Caco-2 (cell line): ENCODE data around the gene MTPN. TPM values are rescaled to one million over a fixed set of nuclear protein-coding genes. Genes with fewer than 3 reads are reported as not detected.

Source experiments
- BruUV-seq: library from RNA; stranded (reverse); fragments of 400-500 nt; replicated peaks from 2 replicates; lab custom pipeline; 2021; lab: Mats Ljungman, UMichigan
- CTCF ChIA-PET: fragments of 300-600 bp; sonication (Branson Sonifier 250); formaldehyde crosslinking; loops from one replicate; lab custom pipeline; 2022; ENCODE audit warnings: antibody characterized with exemption; lab: Charles Lee
- POLR2A ChIA-PET: fragments of 300-600 bp; sonication (Branson Sonifier 250); formaldehyde crosslinking; loops from one replicate; lab custom pipeline; 2022; ENCODE audit warnings: antibody characterized with exemption; lab: Charles Lee
- DNase-seq, 2 experiments: peaks; one replicate each; pipeline versions ENCODE4 v3.0.0 to v3.0.0-alpha.2; 2020 to 2022
- H3K27me3 ChIP-seq: replicated peaks from 2 replicates; pipeline ENCODE4 v1.6.0; 2011; ENCODE audit warnings: low read length; ENCODE audit not compliant: control insufficient read depth, insufficient read depth
- H3K36me3 ChIP-seq: 2 replicates; pipeline ENCODE4 v1.5.1; 2011; ENCODE audit warnings: low read length; ENCODE audit not compliant: control insufficient read depth, insufficient read depth
- H3K4me1 ChIP-seq: fragments of 250-450 bp; sonication (Bioruptor Pico); 2 replicates; pipeline ENCODE4 v1.5.1; 2020; ENCODE audit warnings: mild to moderate bottlenecking
- H3K4me3 ChIP-seq: 2 replicates; pipeline ENCODE4 v1.5.1; 2011; ENCODE audit warnings: low read depth, mild to moderate bottlenecking, control low read depth, low read length
- H3K9me3 ChIP-seq: fragments of 250-450 bp; sonication (Bioruptor Pico); 2 replicates; pipeline ENCODE4 v1.5.1; 2020; ENCODE audit warnings: mild to moderate bottlenecking, moderate library complexity
- H3K27ac Mint-ChIP-seq: one replicate; pipeline ENCODE4 v1.8.0; 2022; ENCODE audit warnings: mixed read lengths; ENCODE audit not compliant: unreplicated experiment
- H3K27me3 Mint-ChIP-seq: one replicate; pipeline ENCODE4 v1.8.0; 2022; ENCODE audit warnings: mixed read lengths; ENCODE audit not compliant: insufficient read depth, unreplicated experiment
- H3K36me3 Mint-ChIP-seq: one replicate; pipeline ENCODE4 v1.8.0; 2022; ENCODE audit warnings: mild to moderate bottlenecking, mixed read lengths; ENCODE audit not compliant: insufficient read depth, unreplicated experiment
- H3K4me1 Mint-ChIP-seq: one replicate; pipeline ENCODE4 v1.8.0; 2022; ENCODE audit warnings: low read depth, mixed read lengths; ENCODE audit not compliant: unreplicated experiment
- H3K4me3 Mint-ChIP-seq: one replicate; pipeline ENCODE4 v1.8.0; 2022; ENCODE audit warnings: mild to moderate bottlenecking, moderate library complexity, mixed read lengths; ENCODE audit not compliant: unreplicated experiment
- H3K9me3 Mint-ChIP-seq: one replicate; pipeline ENCODE4 v1.8.0; 2022; ENCODE audit warnings: mixed read lengths; ENCODE audit not compliant: unreplicated experiment
- intact Hi-C: fragments of 100-400 bp; cut with micrococcal nuclease; formaldehyde crosslinking; loops from one replicate; pipeline ENCODE4 v1.10.0; 2022; ENCODE audit not compliant: unreplicated experiment
- total RNA-seq: library from RNA; stranded (reverse); gene quantifications from 2 replicates; pipeline ENCODE4 v1.2.3, GENCODE V29; 2022
- TF ChIP-seq, protein P1 (sequence below), 2 experiments: fragments of 200-600 bp in 1 of 2; IDR thresholded peaks; 1 replicate in 1 of 2; 2 replicates in 1 of 2; pipeline versions ENCODE4 v1.5.1 to v1.8.0; 2011 to 2022; ENCODE audit warnings: antibody characterized with exemption in 1 of 2, control low read depth in 1 of 2, inconsistent platforms in 1 of 2, low read depth in 1 of 2, low read length in 1 of 2, mild to moderate bottlenecking in 1 of 2, moderate library complexity in 1 of 2; ENCODE audit not compliant: insufficient read depth in 1 of 2, severe bottlenecking in 1 of 2, unreplicated experiment in 1 of 2

The MTPN gene
- total RNA-seq, 1 experiment from 2014 or later, result 138 TPM

DNA sequence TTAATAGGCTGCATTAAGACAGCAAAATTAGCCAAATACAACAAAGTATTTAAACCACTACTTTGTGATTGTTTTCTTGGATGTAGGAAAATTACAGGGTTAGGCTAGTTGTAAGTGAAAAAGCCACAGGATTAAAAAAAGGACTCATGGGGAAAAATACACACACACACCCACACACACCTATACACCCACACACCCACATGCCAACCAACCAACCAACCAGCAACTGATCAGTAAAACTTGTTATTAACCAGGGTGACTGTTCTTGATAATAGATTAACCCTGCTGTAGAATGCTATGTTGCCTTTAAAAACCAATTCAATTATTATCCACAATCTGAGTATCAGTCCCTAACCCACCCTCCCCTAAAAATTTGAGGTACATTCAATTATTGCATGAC lies 49.0 kb downstream of the MTPN start:
- no peak overlapping the region for H3K4me3 Mint-ChIP-seq
- peaks cover 40% of the 10 kb centered on the region for H3K36me3 Mint-ChIP-seq
- H3K27ac Mint-ChIP-seq, result peak overlapping the region; percentile 53
- ChIA-PET CTCF (no interaction called here), POLR2A (no interaction called here)
- no peaks in the 10 kb centered on the region for H3K27me3 Mint-ChIP-seq
- no peaks in the 10 kb centered on the region for H3K9me3 Mint-ChIP-seq
- H3K9me3 ChIP-seq, result no peaks in the 10 kb centered on the region
- H3K4me1 ChIP-seq, result peaks cover 43% of the 10 kb centered on the region
- intact Hi-C loops, result loop anchor here (2.0 kb wide), 2 partner anchors 23 to 73 kb away; no protein-coding TSS in a partner anchor
- no peaks in the 10 kb centered on the region for H3K27me3 ChIP-seq
- H3K36me3 ChIP-seq, result peaks cover 1% of the 10 kb centered on the region; the same call in 1 of the 2 replicates
- BruUV-seq, result no TSS peak
- no peak overlapping the region for H3K4me3 ChIP-seq
- TF ChIP-seq, protein P1, sequence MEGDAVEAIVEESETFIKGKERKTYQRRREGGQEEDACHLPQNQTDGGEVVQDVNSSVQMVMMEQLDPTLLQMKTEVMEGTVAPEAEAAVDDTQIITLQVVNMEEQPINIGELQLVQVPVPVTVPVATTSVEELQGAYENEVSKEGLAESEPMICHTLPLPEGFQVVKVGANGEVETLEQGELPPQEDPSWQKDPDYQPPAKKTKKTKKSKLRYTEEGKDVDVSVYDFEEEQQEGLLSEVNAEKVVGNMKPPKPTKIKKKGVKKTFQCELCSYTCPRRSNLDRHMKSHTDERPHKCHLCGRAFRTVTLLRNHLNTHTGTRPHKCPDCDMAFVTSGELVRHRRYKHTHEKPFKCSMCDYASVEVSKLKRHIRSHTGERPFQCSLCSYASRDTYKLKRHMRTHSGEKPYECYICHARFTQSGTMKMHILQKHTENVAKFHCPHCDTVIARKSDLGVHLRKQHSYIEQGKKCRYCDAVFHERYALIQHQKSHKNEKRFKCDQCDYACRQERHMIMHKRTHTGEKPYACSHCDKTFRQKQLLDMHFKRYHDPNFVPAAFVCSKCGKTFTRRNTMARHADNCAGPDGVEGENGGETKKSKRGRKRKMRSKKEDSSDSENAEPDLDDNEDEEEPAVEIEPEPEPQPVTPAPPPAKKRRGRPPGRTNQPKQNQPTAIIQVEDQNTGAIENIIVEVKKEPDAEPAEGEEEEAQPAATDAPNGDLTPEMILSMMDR (IDR thresholded peaks at IDR 0.05; ENCODE audit: insufficient read depth in 1 of 2, low read depth in 1 of 2, low read length in 1 of 2, severe bottlenecking in 1 of 2, unreplicated experiment in 1 of 2), result no peak
- peaks cover 30% of the 10 kb centered on the region for H3K4me1 Mint-ChIP-seq
- DNase-seq, result no peak

- DNase-seq, result no peak
- CTCF ChIA-PET, result no interaction called here
- intact Hi-C loops, result no loop called here
- POLR2A ChIA-PET, result interaction anchor here (0.6 kb wide), 1 partner anchor 263 kb away, joined by 6 read pairs; the partner anchor contains the start of gene STMP1
- H3K9me3 Mint-ChIP-seq, result no peaks in the 10 kb centered on the region
- no peaks in the 10 kb centered on the region for H3K27me3 ChIP-seq
- no peak overlapping the region for H3K4me3 ChIP-seq
- no TSS peak for BruUV-seq
- H3K36me3 Mint-ChIP-seq, result peaks cover 43% of the 10 kb centered on the region
- H3K27me3 Mint-ChIP-seq, result no peaks in the 10 kb centered on the region
- H3K27ac Mint-ChIP-seq, result no peak overlapping the region
- peaks cover 27% of the 10 kb centered on the region for H3K4me1 ChIP-seq
- TF ChIP-seq, protein P1 (IDR thresholded peaks at IDR 0.05; ENCODE audit: insufficient read depth in 1 of 2, low read depth in 1 of 2, low read length in 1 of 2, severe bottlenecking in 1 of 2, unreplicated experiment in 1 of 2), result no peak
- peaks cover 17% of the 10 kb centered on the region for H3K4me1 Mint-ChIP-seq
- no peaks in the 10 kb centered on the region; the same call in 1 of the 2 replicates for H3K9me3 ChIP-seq
- H3K4me3 Mint-ChIP-seq, result no peak overlapping the region
- H3K36me3 ChIP-seq, result peaks cover 1% of the 10 kb centered on the region; the same call in 1 of the 2 replicates
Measured at GRCh38 chr7:135925210-135925609, 51.9 kb downstream of the MTPN start.

DNA sequence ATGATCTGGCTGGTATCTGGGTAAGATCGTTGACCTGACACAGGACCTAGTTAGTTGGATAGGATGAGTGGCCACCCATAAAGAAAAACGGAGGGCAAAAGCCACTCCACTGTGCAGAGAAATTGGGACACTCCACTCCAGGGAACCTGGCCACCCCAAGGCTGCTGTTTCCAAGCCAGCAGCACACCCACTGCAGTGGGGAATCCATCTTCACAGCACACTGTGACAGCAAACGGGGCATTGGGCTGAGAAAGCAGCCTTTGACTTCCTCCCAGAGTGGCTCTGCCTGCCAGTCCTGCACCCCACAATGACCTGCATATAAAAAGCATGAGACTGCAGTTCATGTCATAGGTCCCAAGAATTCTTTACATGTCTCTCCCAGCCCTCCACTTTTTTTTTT lies 52.9 kb downstream of the MTPN start:
- ChIA-PET CTCF (no interaction called here), POLR2A (no interaction called here)
- Histone ChIP-seq H3K4me3 (no peak overlapping the region), H3K27me3 (no peaks in the 10 kb centered on the region), H3K36me3 (peaks cover 1% of the 10 kb centered on the region; the same call in 1 of the 2 replicates), H3K4me1 (peaks cover 21% of the 10 kb centered on the region), H3K9me3 (no peaks in the 10 kb centered on the region; the same call in 1 of the 2 replicates)
- Mint-ChIP-seq H3K4me3 (no peak overlapping the region), H3K36me3 (peaks cover 36% of the 10 kb centered on the region), H3K4me1 (peaks cover 8% of the 10 kb centered on the region), H3K9me3 (no peaks in the 10 kb centered on the region), H3K27me3 (no peaks in the 10 kb centered on the region), H3K27ac (peak overlapping the region; percentile 29)
- DNase-seq, result no peak
- no TSS peak for BruUV-seq
- intact Hi-C loops, result no loop called here
- TF ChIP-seq, protein P1 (IDR thresholded peaks at IDR 0.05; ENCODE audit: insufficient read depth in 1 of 2, low read depth in 1 of 2, low read length in 1 of 2, severe bottlenecking in 1 of 2, unreplicated experiment in 1 of 2), result no peak
